Neuron (in vitro differentiated cells): ENCODE measurements around the gene CARD19.

Experiments
- H2AFZ ChIP-seq: one replicate; pipeline ENCODE4 v1.6.1; 2013; ENCODE audit warnings: low read depth, mild to moderate bottlenecking, inconsistent platforms, low read length, moderate library complexity
- H3K27me3 ChIP-seq: one replicate; pipeline ENCODE4 v1.6.1; 2013; ENCODE audit warnings: low read length; ENCODE audit not compliant: insufficient read depth
- H3K36me3 ChIP-seq: one replicate; pipeline ENCODE4 v1.6.1; 2013; ENCODE audit warnings: low read length; ENCODE audit not compliant: insufficient read depth
- H3K4me1 ChIP-seq: one replicate; pipeline ENCODE4 v1.6.1; 2013; ENCODE audit warnings: low read length; ENCODE audit not compliant: insufficient read depth
- H3K4me3 ChIP-seq: 2 replicates; pipeline ENCODE4 v1.5.1; 2013; ENCODE audit warnings: mild to moderate bottlenecking, low read length, moderate library complexity
- H3K9me3 ChIP-seq: one replicate; pipeline ENCODE4 v1.6.1; 2013; ENCODE audit warnings: low read length

Gene CARD19

DNA sequence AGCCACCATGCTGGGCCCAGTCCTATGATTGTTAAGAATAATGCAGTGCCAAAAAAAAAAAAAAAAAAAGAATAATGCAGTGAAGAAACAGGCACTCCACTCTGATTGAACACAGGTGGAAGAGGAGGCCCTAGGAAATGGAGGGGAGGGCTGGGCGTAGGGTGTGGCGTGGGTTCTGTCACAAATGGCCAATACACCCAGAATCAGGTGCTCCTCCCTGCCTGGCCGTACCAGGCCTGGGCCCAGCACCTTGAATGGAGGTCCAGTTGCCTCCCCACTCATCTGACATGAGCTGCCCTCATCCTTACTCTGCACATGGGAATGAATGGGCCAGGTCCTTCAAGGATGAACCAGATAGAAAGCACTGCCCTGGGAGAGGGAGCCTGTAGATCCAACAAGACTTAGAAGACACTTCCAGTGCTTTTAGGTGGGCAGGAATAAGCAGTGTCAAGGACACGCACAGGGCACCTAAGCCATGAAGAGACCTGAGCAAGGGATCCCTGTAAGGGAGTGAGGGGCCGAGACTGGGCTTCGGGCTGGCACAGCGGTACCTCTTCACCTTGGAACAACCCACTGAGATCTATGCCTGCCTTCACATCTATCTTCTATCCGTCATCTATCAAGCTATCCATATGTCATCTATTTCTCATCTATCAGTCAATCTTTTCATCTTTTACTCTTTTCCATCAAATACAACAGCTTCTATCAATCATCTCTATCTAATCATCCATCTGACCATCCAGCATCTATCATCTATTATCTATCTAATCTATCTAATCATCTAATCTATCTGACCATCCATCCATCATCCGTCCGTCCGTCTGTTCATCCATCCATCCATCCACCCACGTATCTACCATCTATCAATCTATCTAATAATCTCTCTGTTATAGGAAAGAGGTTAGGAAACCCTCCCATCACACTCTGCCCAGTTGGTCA, 22.2 kb downstream of the CARD19 start:
- Histone ChIP-seq H3K4me3 (no peak overlapping the region), H3K4me1 (no peaks in the 10 kb centered on the region), H3K36me3 (no peaks in the 10 kb centered on the region), H2AFZ (no peak overlapping the region), H3K27me3 (no peaks in the 10 kb centered on the region), H3K9me3 (no peaks in the 10 kb centered on the region)

DNA sequence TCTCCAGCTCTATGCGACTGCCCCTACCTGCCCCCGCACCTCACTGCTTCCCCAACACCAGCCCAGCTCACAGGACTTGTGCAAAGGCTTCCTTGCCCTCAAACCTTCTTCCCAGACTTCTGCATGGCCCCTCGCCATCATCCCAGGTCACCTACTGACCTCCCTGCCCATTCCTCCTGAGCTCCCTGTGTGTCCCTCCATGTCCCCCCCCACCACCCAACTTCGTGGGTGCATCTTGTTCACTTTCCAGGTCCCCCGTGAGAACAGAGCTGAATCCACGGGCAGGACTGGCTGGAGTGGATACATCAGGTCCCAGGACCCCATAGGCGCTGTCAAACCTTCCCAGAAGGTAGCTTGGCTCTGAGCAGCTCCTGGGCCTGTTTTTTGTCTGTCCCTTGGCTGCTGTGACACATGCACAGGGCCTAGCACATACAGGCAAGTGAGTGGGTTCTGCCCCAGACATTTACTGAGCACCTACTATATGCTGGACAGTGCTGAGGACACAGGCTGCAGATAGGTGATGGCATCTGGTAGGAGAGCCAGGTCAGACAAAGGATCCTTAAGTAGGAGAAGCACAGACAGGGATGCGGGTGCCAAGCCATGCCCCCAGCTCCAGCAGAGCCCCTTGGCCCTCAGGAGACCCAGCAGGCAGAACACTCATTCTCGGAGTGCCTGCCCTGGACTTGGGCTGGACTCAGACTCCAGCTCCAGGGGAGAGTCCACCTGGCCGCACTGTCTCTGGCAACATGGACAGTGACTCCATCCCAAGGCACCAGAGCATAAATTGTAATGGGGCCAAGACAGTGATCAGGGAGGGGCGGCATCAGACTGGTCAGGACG, 23.1 kb downstream of the CARD19 start:
- Histone ChIP-seq H3K9me3 (no peaks in the 10 kb centered on the region), H3K4me3 (no peak overlapping the region), H3K27me3 (no peaks in the 10 kb centered on the region), H3K36me3 (no peaks in the 10 kb centered on the region), H2AFZ (no peak overlapping the region), H3K4me1 (no peaks in the 10 kb centered on the region)

DNA sequence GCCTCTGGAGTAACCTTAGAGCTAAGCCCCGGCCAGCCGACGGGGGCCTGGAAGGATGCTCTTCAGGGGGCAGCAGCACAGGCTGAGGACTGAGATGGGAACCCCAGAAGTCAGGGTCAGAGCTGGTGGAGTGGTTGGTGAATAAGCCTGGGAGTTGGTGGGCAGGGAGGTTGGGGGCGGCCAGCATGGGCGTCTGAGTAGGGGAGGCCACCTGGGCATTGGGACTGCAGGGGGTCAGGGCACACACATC, 23.6 kb downstream of the CARD19 start:
- Histone ChIP-seq H3K36me3 (no peaks in the 10 kb centered on the region), H3K27me3 (no peaks in the 10 kb centered on the region), H3K4me1 (no peaks in the 10 kb centered on the region), H3K4me3 (no peak overlapping the region), H3K9me3 (no peaks in the 10 kb centered on the region), H2AFZ (no peak overlapping the region)

DNA sequence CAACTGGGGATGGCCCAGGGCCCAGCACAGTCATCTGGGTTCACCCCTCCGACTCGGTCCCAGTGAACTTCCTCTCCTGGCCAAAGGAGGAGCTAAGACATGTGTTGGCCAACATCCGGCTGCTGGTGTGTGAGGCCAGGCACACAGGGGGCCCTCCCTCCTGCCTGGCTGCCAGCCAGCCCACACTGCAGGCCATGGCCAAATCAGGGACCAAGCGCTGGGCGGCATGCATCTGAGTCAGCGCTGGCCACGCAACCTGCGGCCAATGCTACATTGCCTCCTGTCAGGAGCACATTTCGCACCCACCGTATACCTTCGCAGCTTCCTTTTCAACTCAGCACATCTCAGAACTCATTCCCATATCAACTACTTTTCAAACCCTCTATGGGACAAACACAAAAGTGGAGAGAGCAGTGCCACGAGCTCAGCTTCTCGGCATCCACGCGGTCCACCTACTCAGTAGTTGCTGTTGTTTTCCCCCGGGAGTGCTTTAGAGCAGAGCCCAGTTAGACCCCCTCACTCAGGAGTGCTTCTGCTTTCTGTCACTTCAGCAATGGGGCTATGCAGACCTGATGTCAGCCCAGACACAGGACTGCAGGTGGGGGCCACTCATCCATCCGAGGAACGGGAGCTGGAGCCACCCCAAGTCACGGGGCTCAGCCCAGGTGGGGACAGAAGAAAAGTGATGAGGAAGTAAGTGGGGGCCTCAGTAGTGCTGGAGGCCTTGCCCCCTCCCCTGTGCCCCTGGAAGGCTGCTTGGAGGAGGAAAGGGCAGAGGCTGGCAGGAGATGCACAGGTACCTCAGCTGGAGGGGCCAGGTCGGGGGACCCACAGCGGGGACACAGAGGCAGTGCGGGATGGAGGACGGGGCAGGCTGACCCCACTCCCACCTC, 24.2 kb downstream of the CARD19 start:
- Histone ChIP-seq H3K4me3 (no peak overlapping the region), H3K4me1 (no peaks in the 10 kb centered on the region), H3K27me3 (no peaks in the 10 kb centered on the region), H2AFZ (no peak overlapping the region), H3K9me3 (no peaks in the 10 kb centered on the region), H3K36me3 (no peaks in the 10 kb centered on the region)

DNA sequence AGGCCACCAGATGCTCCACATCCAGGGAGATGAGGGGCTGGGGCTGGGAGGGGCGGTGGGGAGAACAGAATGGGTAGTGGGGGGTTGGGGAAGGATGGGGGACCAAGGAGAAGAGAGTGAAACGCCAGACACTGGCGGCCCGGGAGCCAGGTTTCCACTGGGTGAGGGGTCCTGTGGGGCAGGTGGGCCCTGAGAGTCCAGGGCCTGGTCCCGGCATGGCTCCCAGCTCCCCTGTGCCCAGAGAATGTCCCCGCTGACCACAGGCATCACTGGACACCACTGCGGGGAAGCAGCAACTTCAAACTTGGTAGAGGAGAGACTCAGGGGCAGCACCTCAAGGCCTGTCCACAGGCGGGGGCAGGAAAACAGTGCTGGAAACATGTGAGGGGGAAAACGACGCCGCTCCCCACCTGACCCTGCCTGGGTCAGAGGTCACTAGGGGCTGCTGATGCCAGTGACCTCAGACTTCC, 24.9 kb downstream of the CARD19 start:
- H3K36me3 ChIP-seq = no peaks in the 10 kb centered on the region
- no peak overlapping the region for H3K4me3 ChIP-seq
- no peak overlapping the region for H2AFZ ChIP-seq
- H3K9me3 ChIP-seq = no peaks in the 10 kb centered on the region
- H3K27me3 ChIP-seq = no peaks in the 10 kb centered on the region
- H3K4me1 ChIP-seq = no peaks in the 10 kb centered on the region

DNA sequence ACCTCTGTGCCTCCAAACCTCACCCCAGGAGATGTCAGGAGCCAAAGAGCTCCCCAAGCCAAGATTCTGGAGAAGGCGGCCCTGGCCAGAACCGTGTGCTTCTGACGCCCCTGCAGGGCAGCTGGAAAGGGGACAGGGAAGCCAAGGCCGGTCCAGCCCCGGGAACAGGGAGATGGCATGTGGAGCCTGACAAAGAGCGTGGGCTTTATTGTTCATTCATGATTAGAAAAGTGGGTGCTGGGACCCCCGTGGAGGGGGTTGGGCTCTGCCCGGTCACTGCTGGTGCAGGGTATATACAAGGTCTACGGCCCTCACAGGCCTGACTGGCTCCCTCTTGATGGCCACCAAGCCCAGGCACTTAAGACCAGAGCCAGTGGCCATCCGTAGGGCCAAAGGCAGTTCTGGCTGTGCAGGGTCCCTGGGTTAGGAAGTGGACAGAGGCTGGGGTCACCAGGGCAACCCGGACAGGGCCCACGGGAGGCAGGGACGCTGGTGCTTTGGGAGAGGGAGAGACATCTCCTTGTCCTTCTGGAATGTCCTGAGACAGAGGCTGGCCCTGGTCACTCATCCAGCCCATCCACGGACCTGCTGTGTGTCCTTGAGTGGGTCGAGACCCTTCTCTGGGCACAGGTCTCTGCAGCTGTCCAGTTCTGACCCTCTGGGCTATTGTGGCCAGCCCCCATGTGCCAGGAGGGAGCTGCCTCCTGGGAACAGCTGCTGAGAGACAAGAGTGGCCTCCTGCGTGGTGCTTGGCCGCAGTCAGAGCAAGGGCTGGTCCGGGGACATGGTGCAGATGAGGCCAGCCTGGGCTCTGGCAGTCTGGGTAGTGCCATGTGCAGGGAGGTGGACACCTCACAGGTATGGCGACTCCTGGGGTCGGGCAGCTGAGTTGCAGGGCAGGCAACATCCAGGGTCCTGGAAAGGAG, 25.6 kb downstream of the CARD19 start:
- no peaks in the 10 kb centered on the region for H3K27me3 ChIP-seq
- H3K4me3 ChIP-seq = no peak overlapping the region
- H2AFZ ChIP-seq = no peak overlapping the region
- H3K4me1 ChIP-seq = peaks cover 2% of the 10 kb centered on the region
- no peaks in the 10 kb centered on the region for H3K36me3 ChIP-seq
- no peaks in the 10 kb centered on the region for H3K9me3 ChIP-seq

DNA sequence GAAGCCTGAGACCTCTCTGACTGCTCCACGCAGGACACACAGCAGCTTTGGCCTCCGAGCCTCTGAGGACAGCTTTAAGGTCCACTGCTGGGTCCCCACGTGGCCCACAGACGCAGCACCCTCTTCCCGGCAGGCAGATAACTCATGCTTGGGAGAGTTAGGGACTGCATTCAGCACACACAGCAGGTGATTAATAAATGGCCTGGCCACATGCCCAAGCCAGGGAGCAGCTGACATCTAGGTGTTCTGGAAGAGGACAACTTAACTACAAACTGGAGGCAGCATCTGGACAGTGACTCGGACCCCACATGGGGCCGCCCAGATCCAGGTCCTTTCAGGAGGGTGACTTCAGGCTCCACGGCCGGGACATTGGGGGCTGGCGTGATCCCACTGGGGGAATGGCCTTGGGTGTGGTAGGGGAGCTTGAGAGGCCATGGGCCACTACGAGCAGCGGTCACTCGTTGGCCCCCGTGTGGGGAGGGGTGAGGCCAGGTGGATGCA, 26.8 kb downstream of the CARD19 start:
- Histone ChIP-seq H3K9me3 (no peaks in the 10 kb centered on the region), H3K27me3 (no peaks in the 10 kb centered on the region), H3K4me3 (no peak overlapping the region), H3K36me3 (no peaks in the 10 kb centered on the region), H2AFZ (no peak overlapping the region), H3K4me1 (peaks cover 9% of the 10 kb centered on the region)

DNA sequence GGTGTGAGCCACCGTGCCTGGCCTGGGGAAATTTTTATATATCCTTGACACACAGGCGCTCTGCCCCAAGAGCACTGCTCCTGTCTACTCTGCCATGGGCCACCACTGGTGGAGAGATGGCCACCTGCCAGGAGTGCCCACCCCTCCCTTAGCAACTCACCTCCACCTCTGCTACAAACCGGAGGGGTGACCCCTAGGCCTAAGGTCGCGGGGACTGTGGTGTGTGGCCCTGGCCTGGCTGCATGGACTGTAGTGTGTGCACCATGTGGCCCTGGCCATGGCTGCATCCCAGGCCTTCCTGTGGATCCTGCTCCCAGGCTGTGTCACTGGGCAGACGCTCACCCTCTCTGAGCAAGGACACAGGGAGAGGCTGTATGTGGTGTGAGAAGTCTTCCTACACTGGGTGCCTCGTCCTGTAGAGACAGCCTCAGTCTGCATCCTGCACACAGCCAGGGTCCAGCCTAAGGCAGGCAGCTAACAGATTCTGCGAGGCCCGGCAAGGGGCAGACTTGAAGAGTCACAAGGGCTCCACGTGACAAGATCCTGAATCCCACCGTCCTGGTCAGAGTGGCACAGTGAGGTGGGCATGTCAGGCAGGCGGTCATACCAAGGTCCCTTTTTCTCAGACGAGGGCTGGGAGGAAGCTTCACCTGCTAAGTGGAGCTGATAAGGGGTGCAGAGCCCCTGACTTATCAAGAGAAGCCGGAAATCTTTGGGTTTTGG, 27.7 kb downstream of the CARD19 start:
- H3K4me1 ChIP-seq = peaks cover 9% of the 10 kb centered on the region
- H2AFZ ChIP-seq = no peak overlapping the region
- no peaks in the 10 kb centered on the region for H3K9me3 ChIP-seq
- no peaks in the 10 kb centered on the region for H3K27me3 ChIP-seq
- no peaks in the 10 kb centered on the region for H3K36me3 ChIP-seq
- H3K4me3 ChIP-seq = no peak overlapping the region

DNA sequence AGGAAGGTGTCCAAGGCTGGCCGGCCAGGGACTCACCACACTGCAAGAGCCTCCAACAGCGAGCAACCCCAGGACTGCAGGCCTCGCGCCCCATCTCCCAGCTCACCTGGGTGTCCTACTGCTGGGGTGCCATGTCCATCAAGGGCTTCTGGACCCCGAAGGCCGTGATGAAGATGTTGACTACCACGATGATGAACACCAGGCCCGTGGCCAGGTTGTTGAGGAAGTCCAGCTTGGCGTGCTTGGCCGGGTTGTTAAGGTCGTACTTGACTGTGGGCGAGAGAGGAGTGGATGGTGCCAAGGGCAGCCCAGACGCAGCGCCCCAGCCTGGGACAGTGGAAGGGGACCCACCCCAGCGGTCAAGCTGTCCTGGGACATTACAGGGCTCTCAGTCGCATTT, 28.8 kb downstream of the CARD19 start:
- H3K36me3 ChIP-seq = no peaks in the 10 kb centered on the region
- H2AFZ ChIP-seq = no peak overlapping the region
- no peaks in the 10 kb centered on the region for H3K9me3 ChIP-seq
- H3K4me1 ChIP-seq = peaks cover 9% of the 10 kb centered on the region
- no peaks in the 10 kb centered on the region for H3K27me3 ChIP-seq
- no peak overlapping the region for H3K4me3 ChIP-seq

DNA sequence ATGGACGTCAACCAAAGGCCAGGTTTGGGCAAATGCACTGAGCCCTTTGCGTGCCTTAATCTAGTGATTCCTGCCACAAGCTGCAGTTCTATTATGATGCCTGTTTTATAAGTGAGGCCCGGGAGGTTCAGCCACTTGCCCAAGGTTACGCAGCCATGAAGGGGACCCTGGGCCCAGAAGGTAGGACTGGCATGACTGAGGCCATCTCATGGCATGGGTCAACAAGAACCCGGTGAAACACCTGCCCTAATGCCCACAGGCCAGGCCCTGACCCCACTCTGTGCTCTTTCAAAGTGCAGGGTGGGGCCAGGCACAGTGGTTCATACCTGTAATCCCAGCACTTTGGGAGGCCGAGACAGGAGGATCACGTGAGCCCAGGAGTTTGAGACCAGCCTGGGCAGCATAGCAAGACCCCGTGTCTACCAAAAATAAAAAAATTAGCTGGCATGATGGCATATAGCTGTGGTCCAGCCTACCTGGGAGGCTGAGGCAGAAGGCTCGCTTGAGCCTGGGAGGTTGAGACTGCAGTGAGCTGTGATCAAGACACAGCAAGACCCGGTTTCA, 29.4 kb downstream of the CARD19 start:
- no peak overlapping the region for H2AFZ ChIP-seq
- no peaks in the 10 kb centered on the region for H3K36me3 ChIP-seq
- no peaks in the 10 kb centered on the region for H3K27me3 ChIP-seq
- H3K9me3 ChIP-seq = no peaks in the 10 kb centered on the region
- H3K4me1 ChIP-seq = peaks cover 9% of the 10 kb centered on the region
- no peak overlapping the region for H3K4me3 ChIP-seq

DNA sequence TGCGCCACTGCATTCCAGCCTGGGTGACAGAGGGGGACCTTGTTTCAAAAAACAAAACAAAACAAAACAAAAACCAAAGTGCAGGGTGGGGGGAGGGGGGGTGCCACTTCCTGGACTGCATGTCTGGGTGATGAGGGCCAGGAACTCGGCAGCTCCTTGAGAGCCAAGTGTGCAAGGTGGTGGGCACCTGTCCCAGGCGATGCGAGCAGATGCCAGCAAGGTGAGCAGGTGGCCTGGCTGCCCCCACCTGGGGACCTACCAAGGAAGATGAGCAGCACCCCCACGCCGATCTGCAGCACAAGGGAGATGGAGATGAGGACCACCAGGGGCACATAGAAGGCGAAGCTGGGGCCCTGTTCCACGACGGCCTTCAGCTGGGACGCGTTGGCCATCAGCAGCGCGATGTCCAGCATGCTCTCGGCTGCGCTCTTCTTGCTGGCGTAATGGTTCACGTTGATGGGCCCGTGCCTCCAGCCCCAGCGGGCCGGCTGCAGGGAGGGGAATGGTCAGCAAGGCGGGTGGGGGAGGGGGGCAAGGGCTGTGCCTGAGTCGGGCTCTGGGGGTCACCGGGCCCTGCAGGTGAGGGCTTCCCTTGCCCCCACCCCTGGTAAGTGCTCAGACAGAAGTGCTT, 30.2 kb downstream of the CARD19 start:
- Histone ChIP-seq H3K9me3 (no peaks in the 10 kb centered on the region), H2AFZ (no peak overlapping the region), H3K4me1 (peaks cover 9% of the 10 kb centered on the region), H3K27me3 (no peaks in the 10 kb centered on the region), H3K36me3 (no peaks in the 10 kb centered on the region), H3K4me3 (no peak overlapping the region)
